K562 (cell line): Measurements from ENCODE around the gene DHDH. TPM values are rescaled to one million over a fixed set of nuclear protein-coding genes. Genes with fewer than 3 reads are reported as not detected.
A peak's percentile ranks its signal among the peaks of the same experiment; 100 is the strongest.

Source experiments
- ATF2 ChIP-seq: sonication (generic); formaldehyde crosslinking; IDR thresholded peaks from 2 replicates; pipeline ENCODE4 v1.8.1; 2022; ENCODE audit warnings: missing genetic modification reagents
- CUX1 ChIP-seq: fragments of 200-800 bp; sonication (Bioruptor generic); IDR thresholded peaks from 2 replicates; pipeline ENCODE4 v1.6.1; 2016; ENCODE audit warnings: missing genetic modification characterization, missing compliant biosample characterization
- E2F3 ChIP-seq: fragments of 250-450 bp; sonication (Bioruptor Pico); IDR thresholded peaks from 2 replicates; pipeline ENCODE4 v1.4.0; 2020; ENCODE audit warnings: mild to moderate bottlenecking
- ELF2 ChIP-seq: fragments of 250-450 bp; sonication (Bioruptor Pico); IDR thresholded peaks from 2 replicates; pipeline ENCODE4 v1.5.0; 2021; ENCODE audit warnings: mild to moderate bottlenecking
- ELF4 ChIP-seq: fragments of 450-650 bp; formaldehyde crosslinking; IDR thresholded peaks from 2 replicates; pipeline ENCODE4 v1.4.0; 2022; ENCODE audit warnings: missing genetic modification characterization
- FOXO4 ChIP-seq: fragments of 450-650 bp; formaldehyde crosslinking; IDR thresholded peaks from 2 replicates; pipeline ENCODE4 v1.4.0; 2020; ENCODE audit warnings: mild to moderate bottlenecking, moderate library complexity
- KLF10 ChIP-seq: fragments of 250-450 bp; sonication (Bioruptor Pico); IDR thresholded peaks from 2 replicates; pipeline ENCODE4 v1.6.1; 2021; ENCODE audit warnings: matching md5 sums
- MEIS2 ChIP-seq: fragments of 450-650 bp; IDR thresholded peaks from 2 replicates; pipeline ENCODE4 v1.6.1; 2014; ENCODE audit warnings: mild to moderate bottlenecking; ENCODE audit not compliant: partially characterized antibody
- ZBTB40 ChIP-seq, 2 experiments: fragments of 450-650 bp in 1 of 2; sonication (generic) in 1 of 2; formaldehyde crosslinking in 1 of 2; IDR thresholded peaks; 2 replicates each; pipeline versions ENCODE4 v1.7.1 to v1.9.0; 2016 to 2022; ENCODE audit warnings: inconsistent platforms in 1 of 2, mild to moderate bottlenecking in 1 of 2, missing genetic modification reagents in 1 of 2
- ZFX ChIP-seq: sonication (generic); formaldehyde crosslinking; IDR thresholded peaks from 2 replicates; pipeline ENCODE4 v1.8.0; 2022; ENCODE audit warnings: mild to moderate bottlenecking, missing genetic modification reagents, moderate library complexity
- polyA plus RNA-seq, 8 experiments: library from polyadenylated mRNA; depleted of rRNA in 4 of 8; stranded (reverse) in 5 of 8; unstranded in 3 of 8; fragments of >200 nt; fragmentation: Nextera tagmentation in 2 of 8; fragmentation: Illumina TruSeq in 1 of 8; extraction: Ambion mirVana in 2 of 8; extraction: Trizol in 1 of 8; gene quantifications; 2 replicates each; pipeline versions ENCODE4 v1.2.1 to v1.2.3, GENCODE V29; 2011 to 2014; ENCODE audit warnings: inconsistent platforms in 1 of 8, missing spikeins in 1 of 8
- total RNA-seq, 7 experiments: library from RNA; depleted of rRNA in 6 of 7; stranded (reverse); fragments of >200 nt in 6 of 7; fragmentation: Illumina TruSeq in 2 of 7; extraction: Trizol in 2 of 7; gene quantifications; 2 replicates each; pipeline versions ENCODE4 v1.2.1 to v1.2.3, GENCODE V29; 2011 to 2021; ENCODE audit warnings: low replicate concordance in 1 of 7

Gene DHDH
- total and polyA plus RNA-seq, 9 of the 15 experiments (the other 6 are each of a cell fraction or from before 2014, with no cell fraction given): 0.37 to 1.9 (median 0.87) TPM

GRCh38 chr19:48953990-48954594 lies 20.6 kb downstream of the DHDH start (continued):
- TF ChIP-seq ZBTB40 (IDR thresholded peaks at IDR 0.05) (peak; percentile 31; the same call in 1 of the 2 replicates), ZBTB40 (CRISPR knock-in tag; IDR thresholded peaks at IDR 0.05) (no peak), E2F3 (CRISPR knock-in tag) (no peak), ELF2 (no peak), ELF4 (no peak), CUX1 (0 out of 2 replicates have a peak, but pooled peaks have one; percentile 50), ATF2 (CRISPR knock-in tag) (no peak), KLF10 (CRISPR knock-in tag) (no peak), FOXO4 (CRISPR knock-in tag) (no peak), MEIS2 (no peak), ZFX (CRISPR knock-in tag) (peak; percentile 68)
